ENCODE results near the gene LCE7A. TPM values are rescaled to one million over a fixed set of nuclear protein-coding genes. Genes with fewer than 3 reads are reported as not detected.

LCE7A gene
- total RNA-seq, 1 experiment from 2014 or later = not detected

DNA sequence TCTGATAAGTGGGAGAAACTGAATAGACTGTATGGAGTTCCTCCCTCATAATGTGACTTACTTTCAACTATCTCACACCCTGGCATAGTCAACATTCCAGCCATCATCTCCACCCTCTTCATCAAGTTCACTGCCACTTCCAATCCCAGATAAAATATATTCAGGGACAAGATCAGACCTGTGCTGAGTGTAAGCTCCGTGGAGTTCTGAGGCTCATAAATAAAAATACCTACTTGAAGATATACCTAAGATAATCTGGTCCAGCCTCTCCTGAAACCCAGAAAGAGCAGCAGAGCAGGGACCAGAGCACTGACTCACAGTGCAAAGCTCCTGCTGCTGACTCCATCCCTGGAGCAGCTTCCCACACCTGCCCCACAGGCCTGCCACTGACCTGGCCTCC lies 1.7 kb upstream of the LCE7A start:
- no peak overlapping the region for H3K9ac ChIP-seq (ENCODE audit: extremely low read depth, insufficient read length, low read length)
- H4K5ac ChIP-seq (ENCODE audit: insufficient read length, low read depth, low read length) = no peak overlapping the region
- H3K79me2 ChIP-seq (ENCODE audit: insufficient read depth, low read length) = no peaks in the 10 kb centered on the region
- H3K56ac ChIP-seq (ENCODE audit: insufficient read length, low read depth, low read length) = no peak overlapping the region
- no peaks in the 10 kb centered on the region for H3K79me1 ChIP-seq (ENCODE audit: insufficient read depth, low read depth, low read length, poor library complexity, severe bottlenecking)
- H3K4me2 ChIP-seq (ENCODE audit: insufficient read depth, insufficient read length, low read length) = no peak overlapping the region
- Mint-ChIP-seq H3K4me3 (no peak overlapping the region), H3K9me3 (peaks cover 92 to 93% of the 10 kb centered on the region in 2 experiments), H3K27me3 (ENCODE audit: low read depth) (no peaks in the 10 kb centered on the region), H3K36me3 (ENCODE audit: insufficient read depth in 1 of 3, low read depth in 3 of 3) (peaks cover 2 to 24% (median 12%) of the 10 kb centered on the region in 3 experiments; a peak in 6 of 7 replicates), H3K27ac (no peak overlapping the region), H3K4me1 (no peaks in the 10 kb centered on the region)
- no peak overlapping the region for H2BK5ac ChIP-seq (ENCODE audit: insufficient read length, low read length)
- no peak overlapping the region for H4K91ac ChIP-seq (ENCODE audit: insufficient read length, low read depth, low read length)
- H3K23me2 ChIP-seq (ENCODE audit: insufficient read length, low read depth, low read length, poor library complexity, severe bottlenecking) = no peaks in the 10 kb centered on the region
- H3K14ac ChIP-seq (ENCODE audit: insufficient read depth, low read length) = no peak overlapping the region
- no peak overlapping the region for H2BK15ac ChIP-seq (ENCODE audit: low read depth, low read length)
- no peak overlapping the region for H2BK12ac ChIP-seq (ENCODE audit: insufficient read length, low read depth, low read length)
- no peaks in the 10 kb centered on the region for H4K20me1 ChIP-seq (ENCODE audit: control insufficient read depth, insufficient read depth, insufficient read length)
- DNase-seq = no peak
- H3K23ac ChIP-seq (ENCODE audit: insufficient read length, low read depth, low read length) = no peak overlapping the region
- H2AFZ ChIP-seq (ENCODE audit: low read length) = no peak overlapping the region
- no peak overlapping the region for H2BK120ac ChIP-seq (ENCODE audit: low read depth, low read length, poor library complexity, severe bottlenecking)
- H2AK5ac ChIP-seq (ENCODE audit: insufficient read length, low read length) = no peak overlapping the region
- H4K8ac ChIP-seq (replicated peaks; ENCODE audit: insufficient read length, low read depth, low read length) = no peak overlapping the region
- no peak overlapping the region for H2BK20ac ChIP-seq (ENCODE audit: low read depth, low read length, poor library complexity, severe bottlenecking)
- H3K27ac ChIP-seq (ENCODE audit: insufficient read length, low read depth, low read length) = no peak overlapping the region
- WGBS (ENCODE audit: extremely low coverage, insufficient read length, low lambda C conversion rate) = no CpG with 5 or more reads among the region's 1 CpG
- H3K27me3 ChIP-seq (ENCODE audit: insufficient read depth, low read length) = no peaks in the 10 kb centered on the region
- TF ChIP-seq, protein P1, sequence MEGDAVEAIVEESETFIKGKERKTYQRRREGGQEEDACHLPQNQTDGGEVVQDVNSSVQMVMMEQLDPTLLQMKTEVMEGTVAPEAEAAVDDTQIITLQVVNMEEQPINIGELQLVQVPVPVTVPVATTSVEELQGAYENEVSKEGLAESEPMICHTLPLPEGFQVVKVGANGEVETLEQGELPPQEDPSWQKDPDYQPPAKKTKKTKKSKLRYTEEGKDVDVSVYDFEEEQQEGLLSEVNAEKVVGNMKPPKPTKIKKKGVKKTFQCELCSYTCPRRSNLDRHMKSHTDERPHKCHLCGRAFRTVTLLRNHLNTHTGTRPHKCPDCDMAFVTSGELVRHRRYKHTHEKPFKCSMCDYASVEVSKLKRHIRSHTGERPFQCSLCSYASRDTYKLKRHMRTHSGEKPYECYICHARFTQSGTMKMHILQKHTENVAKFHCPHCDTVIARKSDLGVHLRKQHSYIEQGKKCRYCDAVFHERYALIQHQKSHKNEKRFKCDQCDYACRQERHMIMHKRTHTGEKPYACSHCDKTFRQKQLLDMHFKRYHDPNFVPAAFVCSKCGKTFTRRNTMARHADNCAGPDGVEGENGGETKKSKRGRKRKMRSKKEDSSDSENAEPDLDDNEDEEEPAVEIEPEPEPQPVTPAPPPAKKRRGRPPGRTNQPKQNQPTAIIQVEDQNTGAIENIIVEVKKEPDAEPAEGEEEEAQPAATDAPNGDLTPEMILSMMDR (conservative IDR thresholded peaks at IDR 0.05) = no peak
- H3T11ph ChIP-seq (ENCODE audit: low read length) = no peak overlapping the region
- no peak overlapping the region for H3K18ac ChIP-seq (ENCODE audit: insufficient read length, low read depth, low read length)
- H3K4me1 ChIP-seq (ENCODE audit: insufficient read depth, low read length) = no peaks in the 10 kb centered on the region
- no peak overlapping the region for H3K4ac ChIP-seq (ENCODE audit: low read depth, low read length)
- H3K9me3 ChIP-seq (ENCODE audit: control insufficient read depth, low read depth, low read length) = peaks cover 88% of the 10 kb centered on the region

Data from H9 (cell line).